MM.1S (cell line): ENCODE data around the gene IL23R.

Source experiments
- DNase-seq: peaks from one replicate; pipeline ENCODE4 v3.0.0-alpha.2; 2015
- H2AFZ ChIP-seq: fragments of 300-600 bp; sonication (generic); 2 replicates; pipeline ENCODE4 v1.6.0; 2016; ENCODE audit warnings: antibody characterized with exemption, low read length
- H3F3A ChIP-seq: fragments of 300-600 bp; sonication (generic); 2 replicates; pipeline ENCODE4 v1.6.1; 2016; ENCODE audit warnings: mild to moderate bottlenecking, antibody characterized with exemption, low read length, moderate library complexity, mixed read lengths; ENCODE audit not compliant: insufficient read depth
- H3K27ac ChIP-seq: fragments of 300-600 bp; sonication (generic); 2 replicates; pipeline ENCODE4 v1.5.1; 2016; ENCODE audit warnings: mild to moderate bottlenecking, low read length
- H3K27me3 ChIP-seq: fragments of 300-600 bp; sonication (generic); replicated peaks from 2 replicates; pipeline ENCODE4 v1.6.0; 2016; ENCODE audit warnings: low read length; ENCODE audit not compliant: insufficient read depth
- H3K36me3 ChIP-seq: fragments of 300-600 bp; sonication (generic); replicated peaks from 2 replicates; pipeline ENCODE4 v1.6.1; 2016; ENCODE audit warnings: mild to moderate bottlenecking, low read length, mixed read lengths; ENCODE audit not compliant: insufficient read depth
- H3K4me1 ChIP-seq: fragments of 300-600 bp; sonication (generic); 2 replicates; pipeline ENCODE4 v1.6.1; 2016; ENCODE audit warnings: low read length, mixed read lengths
- H3K4me2 ChIP-seq: fragments of 300-600 bp; sonication (generic); 2 replicates; pipeline ENCODE4 v1.6.0; 2016; ENCODE audit warnings: low read depth, low read length
- H3K4me3 ChIP-seq: fragments of 300-600 bp; sonication (generic); 2 replicates; pipeline ENCODE4 v1.5.1; 2016; ENCODE audit warnings: low read length, mixed read lengths
- H3K79me2 ChIP-seq: fragments of 300-600 bp; sonication (generic); 2 replicates; pipeline ENCODE4 v1.6.1; 2016; ENCODE audit warnings: mixed run types, low read length, mixed read lengths
- H3K9ac ChIP-seq: fragments of 300-600 bp; sonication (generic); 2 replicates; pipeline ENCODE4 v1.6.1; 2016; ENCODE audit warnings: low read length, mixed read lengths
- H3K9me2 ChIP-seq: fragments of 300-600 bp; sonication (generic); replicated peaks from 2 replicates; pipeline ENCODE4 v1.6.1; 2016; ENCODE audit warnings: mild to moderate bottlenecking, low read length, mixed read lengths; ENCODE audit not compliant: insufficient read depth
- H3K9me3 ChIP-seq: fragments of 300-600 bp; sonication (generic); replicated peaks from 2 replicates; pipeline ENCODE4 v1.6.1; 2016; ENCODE audit warnings: mild to moderate bottlenecking, low read length, mixed read lengths; ENCODE audit not compliant: insufficient read depth
- H4K20me1 ChIP-seq: fragments of 300-600 bp; sonication (generic); 2 replicates; pipeline ENCODE4 v1.6.1; 2016; ENCODE audit warnings: mild to moderate bottlenecking, low read length, moderate library complexity, mixed read lengths; ENCODE audit not compliant: insufficient read depth
- EZH2 ChIP-seq: fragments of 300-600 bp; sonication (generic); optimal IDR thresholded peaks from 2 replicates; pipeline ENCODE3; 2017; ENCODE audit warnings: low read depth, mild to moderate bottlenecking, antibody characterized with exemption, low read length, mixed read lengths
- EZH2phosphoT487 ChIP-seq: fragments of 300-600 bp; sonication (generic); IDR thresholded peaks from 2 replicates; pipeline ENCODE4 v1.6.1; 2018; ENCODE audit warnings: antibody characterized with exemption, low read length
- TF ChIP-seq, protein P1 (sequence below): fragments of 300-600 bp; sonication (generic); IDR thresholded peaks from 2 replicates; pipeline ENCODE4 v1.5.1; 2016; ENCODE audit warnings: antibody characterized with exemption, low read length, mixed read lengths

The IL23R gene

DNA sequence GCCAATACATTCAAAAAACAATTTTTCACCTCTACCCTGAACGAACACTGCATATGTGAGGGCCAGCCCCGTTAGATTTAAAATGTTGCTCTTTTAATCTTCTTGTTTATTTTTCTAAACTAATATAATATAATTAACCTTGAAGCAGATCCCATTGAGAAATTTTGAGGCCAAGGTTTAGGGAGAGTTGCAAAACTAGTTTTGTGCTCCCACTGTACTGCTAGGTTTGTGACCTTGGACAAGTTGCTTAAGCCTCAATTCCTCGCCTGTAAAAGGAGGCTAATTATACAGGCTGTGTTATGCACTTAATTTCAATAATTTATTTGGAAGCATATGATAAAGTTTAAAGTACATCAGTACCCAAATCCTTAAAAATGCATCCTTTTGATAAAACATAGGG lies 3.7 kb downstream of the IL23R start:
- Histone ChIP-seq H3K79me2 (no peaks in the 10 kb centered on the region), H3K9ac (no peak overlapping the region), H3K27ac (no peak overlapping the region), H3K4me3 (no peak overlapping the region), H2AFZ (no peak overlapping the region), H3K4me2 (no peak overlapping the region), H3K27me3 (no peaks in the 10 kb centered on the region), H3K36me3 (no peaks in the 10 kb centered on the region), H3K9me3 (no peaks in the 10 kb centered on the region), H3F3A (no peaks in the 10 kb centered on the region), H3K9me2 (no peaks in the 10 kb centered on the region), H4K20me1 (no peaks in the 10 kb centered on the region), H3K4me1 (no peaks in the 10 kb centered on the region)
- DNase-seq, result no peak
- TF ChIP-seq, protein P1, sequence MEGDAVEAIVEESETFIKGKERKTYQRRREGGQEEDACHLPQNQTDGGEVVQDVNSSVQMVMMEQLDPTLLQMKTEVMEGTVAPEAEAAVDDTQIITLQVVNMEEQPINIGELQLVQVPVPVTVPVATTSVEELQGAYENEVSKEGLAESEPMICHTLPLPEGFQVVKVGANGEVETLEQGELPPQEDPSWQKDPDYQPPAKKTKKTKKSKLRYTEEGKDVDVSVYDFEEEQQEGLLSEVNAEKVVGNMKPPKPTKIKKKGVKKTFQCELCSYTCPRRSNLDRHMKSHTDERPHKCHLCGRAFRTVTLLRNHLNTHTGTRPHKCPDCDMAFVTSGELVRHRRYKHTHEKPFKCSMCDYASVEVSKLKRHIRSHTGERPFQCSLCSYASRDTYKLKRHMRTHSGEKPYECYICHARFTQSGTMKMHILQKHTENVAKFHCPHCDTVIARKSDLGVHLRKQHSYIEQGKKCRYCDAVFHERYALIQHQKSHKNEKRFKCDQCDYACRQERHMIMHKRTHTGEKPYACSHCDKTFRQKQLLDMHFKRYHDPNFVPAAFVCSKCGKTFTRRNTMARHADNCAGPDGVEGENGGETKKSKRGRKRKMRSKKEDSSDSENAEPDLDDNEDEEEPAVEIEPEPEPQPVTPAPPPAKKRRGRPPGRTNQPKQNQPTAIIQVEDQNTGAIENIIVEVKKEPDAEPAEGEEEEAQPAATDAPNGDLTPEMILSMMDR, result no peak
- no peak for TF ChIP-seq EZH2
- TF ChIP-seq EZH2phosphoT487, result no peak

DNA sequence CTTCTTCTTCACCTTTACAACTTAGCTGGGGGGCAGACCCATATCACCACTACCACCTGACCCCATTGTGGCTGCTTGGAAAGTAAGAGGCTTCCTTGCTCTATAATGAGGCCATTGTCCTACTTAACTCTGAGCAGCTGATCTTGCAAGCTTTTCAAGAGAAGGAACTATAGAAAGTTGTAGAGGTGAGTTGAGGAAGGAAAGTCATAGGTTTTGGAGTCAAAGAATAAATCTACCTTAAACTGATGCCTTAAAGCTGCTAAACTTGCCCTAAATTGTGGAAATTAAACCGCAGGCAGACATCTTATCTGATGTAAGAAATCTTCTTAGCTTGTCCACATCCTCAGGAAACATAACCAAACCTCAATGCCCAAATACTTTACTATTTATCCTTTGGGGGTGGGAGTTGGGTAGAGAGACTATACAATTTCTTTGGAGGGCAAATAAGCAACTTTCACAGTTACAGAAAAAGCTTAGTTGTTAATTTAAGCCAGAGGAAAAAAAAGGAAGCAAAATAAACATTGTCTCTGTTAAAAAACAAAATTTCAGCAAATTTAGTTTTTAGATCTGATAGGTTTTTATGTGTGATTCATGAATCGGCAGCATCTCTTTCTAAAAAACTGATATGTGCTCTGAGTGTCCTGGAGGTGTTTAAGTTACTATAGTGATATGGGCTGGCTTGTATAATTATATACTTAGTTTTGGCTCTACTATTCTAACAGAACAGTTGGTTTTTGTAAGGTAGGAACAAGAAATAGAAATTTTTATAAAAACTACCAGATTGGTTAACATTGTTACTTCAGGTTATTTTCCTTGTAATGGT lies 4.7 kb downstream of the IL23R start:
- Histone ChIP-seq H3K4me2 (no peak overlapping the region), H3K9me3 (no peaks in the 10 kb centered on the region), H3K36me3 (no peaks in the 10 kb centered on the region), H3F3A (no peaks in the 10 kb centered on the region), H3K79me2 (no peaks in the 10 kb centered on the region), H3K4me3 (no peak overlapping the region), H4K20me1 (no peaks in the 10 kb centered on the region), H3K27ac (no peak overlapping the region), H2AFZ (no peak overlapping the region), H3K4me1 (no peaks in the 10 kb centered on the region), H3K27me3 (no peaks in the 10 kb centered on the region), H3K9ac (no peak overlapping the region), H3K9me2 (no peaks in the 10 kb centered on the region)
- TF ChIP-seq EZH2, result no peak
- TF ChIP-seq EZH2phosphoT487, result no peak
- TF ChIP-seq, protein P1, result no peak
- no peak for DNase-seq

DNA sequence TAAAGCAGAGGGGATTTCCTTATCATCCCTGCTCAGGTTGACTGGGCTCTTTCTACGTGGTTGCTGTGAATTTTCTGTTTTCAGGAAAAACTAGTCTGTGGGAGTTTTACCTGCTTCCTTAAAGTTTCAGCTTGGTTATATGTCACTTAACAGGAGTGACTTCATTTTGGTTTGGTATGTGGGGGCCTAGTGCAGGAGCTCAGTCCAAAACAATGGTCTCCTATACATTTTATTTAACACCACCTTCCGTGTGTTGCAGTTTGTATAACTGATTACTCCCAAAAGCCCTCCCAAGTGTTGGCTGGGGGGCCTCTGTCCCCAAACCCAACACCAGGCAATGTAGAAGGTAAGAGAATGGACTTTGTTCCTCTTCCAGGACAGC lies 5.3 kb downstream of the IL23R start:
- Histone ChIP-seq H3K79me2 (no peaks in the 10 kb centered on the region), H3K27me3 (no peaks in the 10 kb centered on the region), H3K9ac (no peak overlapping the region), H2AFZ (no peak overlapping the region), H3K36me3 (no peaks in the 10 kb centered on the region), H3K4me3 (no peak overlapping the region), H3K4me1 (no peaks in the 10 kb centered on the region), H3F3A (no peaks in the 10 kb centered on the region), H3K27ac (no peak overlapping the region), H3K9me2 (no peaks in the 10 kb centered on the region), H3K4me2 (no peak overlapping the region), H4K20me1 (no peaks in the 10 kb centered on the region), H3K9me3 (no peaks in the 10 kb centered on the region)
- TF ChIP-seq, protein P1, result no peak
- TF ChIP-seq EZH2 (no peak), EZH2phosphoT487 (no peak)
- DNase-seq, result no peak
